ENCODE measurements around the gene SLC25A14.
A peak's percentile ranks its signal among the peaks of the same experiment; 100 is the strongest.

SLC25A14 gene

DNA sequence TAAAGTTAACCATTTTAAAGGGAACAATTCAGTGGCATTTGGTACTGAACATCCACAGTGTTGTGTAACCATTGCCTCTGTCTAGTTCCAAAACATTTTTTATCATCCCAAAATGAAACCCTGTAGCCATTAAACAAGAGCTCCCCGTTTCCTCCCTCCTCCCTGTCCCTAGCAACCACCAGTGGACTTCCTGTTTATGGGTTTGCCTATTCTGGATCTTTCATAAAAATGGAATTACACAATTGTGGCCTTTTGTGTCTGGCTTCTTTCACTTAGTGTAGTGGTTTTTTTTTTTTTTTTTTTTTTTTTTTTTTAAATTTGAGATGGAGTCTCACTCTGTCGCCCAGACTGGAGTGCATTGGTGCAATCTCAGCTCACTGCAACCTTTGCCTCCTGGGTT, 73.7 kb downstream of the SLC25A14 start:
- Mint-ChIP-seq H3K36me3 (ENCODE audit: low read depth) (peaks cover 60% of the 10 kb centered on the region), H3K9me3 (peaks cover 17% of the 10 kb centered on the region), H3K27me3 (ENCODE audit: low read depth, poor library complexity) (peaks cover 4% of the 10 kb centered on the region), H3K27ac (no peak overlapping the region), H3K4me3 (no peak overlapping the region), H3K4me1 (peaks cover 21% of the 10 kb centered on the region)
- DNase-seq, result no peak
- TF ChIP-seq, protein P1, sequence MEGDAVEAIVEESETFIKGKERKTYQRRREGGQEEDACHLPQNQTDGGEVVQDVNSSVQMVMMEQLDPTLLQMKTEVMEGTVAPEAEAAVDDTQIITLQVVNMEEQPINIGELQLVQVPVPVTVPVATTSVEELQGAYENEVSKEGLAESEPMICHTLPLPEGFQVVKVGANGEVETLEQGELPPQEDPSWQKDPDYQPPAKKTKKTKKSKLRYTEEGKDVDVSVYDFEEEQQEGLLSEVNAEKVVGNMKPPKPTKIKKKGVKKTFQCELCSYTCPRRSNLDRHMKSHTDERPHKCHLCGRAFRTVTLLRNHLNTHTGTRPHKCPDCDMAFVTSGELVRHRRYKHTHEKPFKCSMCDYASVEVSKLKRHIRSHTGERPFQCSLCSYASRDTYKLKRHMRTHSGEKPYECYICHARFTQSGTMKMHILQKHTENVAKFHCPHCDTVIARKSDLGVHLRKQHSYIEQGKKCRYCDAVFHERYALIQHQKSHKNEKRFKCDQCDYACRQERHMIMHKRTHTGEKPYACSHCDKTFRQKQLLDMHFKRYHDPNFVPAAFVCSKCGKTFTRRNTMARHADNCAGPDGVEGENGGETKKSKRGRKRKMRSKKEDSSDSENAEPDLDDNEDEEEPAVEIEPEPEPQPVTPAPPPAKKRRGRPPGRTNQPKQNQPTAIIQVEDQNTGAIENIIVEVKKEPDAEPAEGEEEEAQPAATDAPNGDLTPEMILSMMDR (IDR thresholded peaks at IDR 0.05), result no peak

DNA sequence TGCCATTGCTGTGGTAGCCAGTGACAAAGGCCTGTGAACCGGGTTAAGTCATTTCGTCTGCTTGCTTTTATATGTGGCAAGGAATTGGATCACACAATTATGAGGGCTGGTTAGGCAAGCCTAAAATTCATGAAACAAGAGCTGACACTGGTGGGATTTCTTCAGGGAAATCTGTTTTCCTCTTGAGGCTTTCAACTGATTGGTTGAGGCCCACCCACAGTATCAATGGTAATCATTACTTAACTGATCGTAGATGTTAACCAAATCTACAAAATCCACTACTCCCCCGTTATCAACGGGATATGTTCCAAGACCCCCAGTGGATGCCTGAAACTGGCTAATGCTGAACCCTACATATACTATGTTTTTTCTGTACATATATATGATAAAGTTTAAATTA, 75.1 kb downstream of the SLC25A14 start:
- DNase-seq, result no peak
- Mint-ChIP-seq H3K27me3 (ENCODE audit: low read depth, poor library complexity) (peaks cover 4% of the 10 kb centered on the region), H3K9me3 (peaks cover 16% of the 10 kb centered on the region), H3K4me3 (no peak overlapping the region), H3K4me1 (peaks cover 35% of the 10 kb centered on the region), H3K27ac (no peak overlapping the region), H3K36me3 (ENCODE audit: low read depth) (peaks cover 46% of the 10 kb centered on the region)
- TF ChIP-seq, protein P1 (IDR thresholded peaks at IDR 0.05), result no peak

DNA sequence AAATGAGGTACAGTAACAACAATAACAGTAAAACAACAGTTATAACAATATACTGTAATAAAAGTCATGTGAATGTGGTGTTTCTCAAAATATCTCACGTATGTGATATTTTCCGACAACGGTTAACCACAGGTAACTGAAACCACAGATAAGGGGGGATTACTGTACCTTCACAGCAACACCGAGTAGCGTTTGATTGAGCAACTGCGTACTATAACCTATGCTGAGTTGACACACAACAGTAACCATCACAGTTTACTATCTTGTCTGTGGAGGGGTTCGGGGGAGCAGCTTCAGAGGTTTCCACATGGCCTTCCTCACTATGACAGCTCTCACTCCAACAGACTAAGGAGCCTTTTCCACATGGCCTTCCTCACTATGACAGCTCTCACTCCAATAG, 75.5 kb downstream of the SLC25A14 start:
- H3K27me3 Mint-ChIP-seq (ENCODE audit: low read depth, poor library complexity), result peaks cover 4% of the 10 kb centered on the region
- peaks cover 14% of the 10 kb centered on the region for H3K9me3 Mint-ChIP-seq
- DNase-seq, result no peak
- no peak overlapping the region for H3K27ac Mint-ChIP-seq
- peaks cover 39% of the 10 kb centered on the region for H3K4me1 Mint-ChIP-seq
- no peak overlapping the region for H3K4me3 Mint-ChIP-seq
- peaks cover 43% of the 10 kb centered on the region for H3K36me3 Mint-ChIP-seq (ENCODE audit: low read depth)
- TF ChIP-seq, protein P1 (IDR thresholded peaks at IDR 0.05), result no peak

DNA sequence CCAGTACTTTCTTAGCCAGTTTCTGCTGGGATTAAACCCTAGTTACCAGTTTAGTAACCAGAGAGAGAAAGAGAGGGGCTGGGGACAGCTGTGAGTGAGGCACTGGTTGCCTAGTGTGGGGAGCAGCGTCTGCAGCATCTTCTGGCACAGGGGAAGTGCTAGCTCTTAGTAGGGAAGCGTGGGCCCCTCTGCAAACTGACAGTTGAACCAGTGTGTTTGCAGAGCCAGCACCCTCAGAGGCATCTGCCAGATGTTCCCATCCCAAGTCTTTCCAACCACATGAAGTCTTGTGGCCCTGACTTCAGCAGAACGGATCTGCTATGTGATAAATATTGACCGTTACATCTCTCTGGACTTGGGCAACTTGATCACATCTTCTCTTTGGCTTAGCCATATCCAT, 77.1 kb downstream of the SLC25A14 start:
- Mint-ChIP-seq H3K36me3 (ENCODE audit: low read depth) (peaks cover 30% of the 10 kb centered on the region), H3K27ac (no peak overlapping the region), H3K9me3 (peaks cover 23% of the 10 kb centered on the region), H3K4me1 (peaks cover 39% of the 10 kb centered on the region), H3K27me3 (ENCODE audit: low read depth, poor library complexity) (peaks cover 4% of the 10 kb centered on the region), H3K4me3 (no peak overlapping the region)
- TF ChIP-seq, protein P1 (IDR thresholded peaks at IDR 0.05), result no peak
- no peak for DNase-seq

DNA sequence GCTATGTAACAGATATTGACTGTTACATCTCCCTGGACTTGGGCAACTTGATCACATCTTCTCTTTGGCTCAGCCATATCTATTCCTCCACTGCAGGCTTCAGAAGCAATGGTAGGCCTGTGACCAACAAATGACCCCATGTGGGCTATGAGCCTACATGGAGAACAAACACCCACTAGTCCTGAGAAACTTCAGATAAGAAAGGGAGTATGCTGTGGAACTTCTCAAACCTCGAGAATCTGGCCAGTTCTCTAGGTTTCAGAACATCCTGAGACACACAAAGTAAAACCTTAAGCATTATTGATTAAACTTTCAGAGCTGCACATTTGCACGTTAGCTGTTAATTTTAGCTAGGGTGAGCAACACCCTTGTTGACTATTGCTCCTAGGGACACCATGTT, 78.3 kb downstream of the SLC25A14 start:
- H3K9me3 Mint-ChIP-seq, result peaks cover 25% of the 10 kb centered on the region
- peaks cover 4% of the 10 kb centered on the region for H3K27me3 Mint-ChIP-seq (ENCODE audit: low read depth, poor library complexity)
- H3K36me3 Mint-ChIP-seq (ENCODE audit: low read depth), result peaks cover 20% of the 10 kb centered on the region
- DNase-seq, result no peak
- TF ChIP-seq, protein P1 (IDR thresholded peaks at IDR 0.05), result no peak
- no peak overlapping the region for H3K4me3 Mint-ChIP-seq
- H3K27ac Mint-ChIP-seq, result no peak overlapping the region
- H3K4me1 Mint-ChIP-seq, result peaks cover 39% of the 10 kb centered on the region

DNA sequence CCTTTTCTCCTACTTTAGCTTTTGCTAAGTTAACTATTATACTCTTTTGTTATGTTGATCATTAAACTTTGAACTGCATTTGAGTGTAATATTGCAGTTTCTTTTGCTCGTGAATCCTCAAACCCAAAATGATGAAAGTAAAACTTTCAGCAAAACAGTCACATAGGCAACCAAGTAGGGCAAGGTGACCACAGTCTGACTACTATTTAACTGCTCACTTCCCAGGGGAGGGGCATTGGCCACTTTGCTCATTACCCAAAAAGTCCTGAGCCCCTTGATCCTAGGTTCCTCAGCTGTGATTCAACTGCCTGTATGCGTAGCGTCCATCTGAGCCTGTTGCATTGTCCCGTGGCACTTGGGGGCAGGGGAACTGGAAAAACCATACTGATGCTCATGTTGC, 79.0 kb downstream of the SLC25A14 start:
- H3K4me1 Mint-ChIP-seq, result peaks cover 39% of the 10 kb centered on the region
- TF ChIP-seq, protein P1 (IDR thresholded peaks at IDR 0.05), result no peak
- H3K4me3 Mint-ChIP-seq, result no peak overlapping the region
- peaks cover 30% of the 10 kb centered on the region for H3K9me3 Mint-ChIP-seq
- peaks cover 4% of the 10 kb centered on the region for H3K27me3 Mint-ChIP-seq (ENCODE audit: low read depth, poor library complexity)
- H3K27ac Mint-ChIP-seq, result peak overlapping the region; percentile 78
- DNase-seq, result no peak
- H3K36me3 Mint-ChIP-seq (ENCODE audit: low read depth), result peaks cover 14% of the 10 kb centered on the region
